ENCODE results near the gene BCL2L2. TPM values are rescaled to one million over a fixed set of nuclear protein-coding genes. Genes with fewer than 3 reads are reported as not detected.

Gene BCL2L2
- total and polyA plus RNA-seq, 3 donors from 2014 or later = 46.8 to 85.1 (median 78.0) TPM

- no peaks in the 10 kb centered on the region for H3K36me3 ChIP-seq (ENCODE audit: low read depth, missing control alignments)
- WGBS, 2 donors = 96 to 97% methylated on average over 4 of the region's 4 CpGs
- TF ChIP-seq POLR2A (IDR thresholded peaks at IDR 0.05) = no peak
- TF ChIP-seq CTCF (IDR thresholded peaks at IDR 0.05) = no peak
- intact Hi-C loops (cut with DNase I; ENCODE audit: low total_unique reads) = no loop called here
- no peak overlapping the region for H3K4me3 ChIP-seq
- peaks cover 3% of the 10 kb centered on the region for H3K4me1 ChIP-seq
- DNase-seq = no peak
- no peaks in the 10 kb centered on the region for H3K27me3 ChIP-seq
- no peak overlapping the region for H3K27ac ChIP-seq
- no peaks in the 10 kb centered on the region for H3K9me3 ChIP-seq
Observed at GRCh38 chr14:23356662-23357061, 50.0 kb downstream of the BCL2L2 start.

- DNase-seq = no peak
- no peaks in the 10 kb centered on the region for H3K9me3 ChIP-seq
- no peak overlapping the region for H3K4me3 ChIP-seq
- no peaks in the 10 kb centered on the region for H3K4me1 ChIP-seq
- WGBS, 2 donors = 88% methylated on average over 3 to 8 of the region's 8 CpGs
- H3K36me3 ChIP-seq (ENCODE audit: low read depth, missing control alignments) = no peaks in the 10 kb centered on the region
- H3K27ac ChIP-seq = no peak overlapping the region
- no peak for TF ChIP-seq CTCF (IDR thresholded peaks at IDR 0.05)
- no peak for TF ChIP-seq POLR2A (IDR thresholded peaks at IDR 0.05)
- intact Hi-C loops (cut with DNase I; ENCODE audit: low total_unique reads) = no loop called here
- no peaks in the 10 kb centered on the region for H3K27me3 ChIP-seq
Observed at GRCh38 chr14:23357261-23357660, 50.6 kb downstream of the BCL2L2 start.

GRCh38 chr14:23358042-23358441, 51.4 kb downstream of the BCL2L2 start:
- Histone ChIP-seq H3K27ac (no peak overlapping the region), H3K9me3 (no peaks in the 10 kb centered on the region), H3K4me3 (no peak overlapping the region), H3K36me3 (ENCODE audit: low read depth, missing control alignments) (no peaks in the 10 kb centered on the region), H3K4me1 (no peaks in the 10 kb centered on the region), H3K27me3 (no peaks in the 10 kb centered on the region)
- no peak for DNase-seq
- intact Hi-C loops (cut with DNase I; ENCODE audit: low total_unique reads) = no loop called here
- no peak for TF ChIP-seq CTCF (IDR thresholded peaks at IDR 0.05)
- no peak for TF ChIP-seq POLR2A (IDR thresholded peaks at IDR 0.05)
- WGBS, 2 donors = 67 to 82% methylated on average over 3 of the region's 3 CpGs

DNA sequence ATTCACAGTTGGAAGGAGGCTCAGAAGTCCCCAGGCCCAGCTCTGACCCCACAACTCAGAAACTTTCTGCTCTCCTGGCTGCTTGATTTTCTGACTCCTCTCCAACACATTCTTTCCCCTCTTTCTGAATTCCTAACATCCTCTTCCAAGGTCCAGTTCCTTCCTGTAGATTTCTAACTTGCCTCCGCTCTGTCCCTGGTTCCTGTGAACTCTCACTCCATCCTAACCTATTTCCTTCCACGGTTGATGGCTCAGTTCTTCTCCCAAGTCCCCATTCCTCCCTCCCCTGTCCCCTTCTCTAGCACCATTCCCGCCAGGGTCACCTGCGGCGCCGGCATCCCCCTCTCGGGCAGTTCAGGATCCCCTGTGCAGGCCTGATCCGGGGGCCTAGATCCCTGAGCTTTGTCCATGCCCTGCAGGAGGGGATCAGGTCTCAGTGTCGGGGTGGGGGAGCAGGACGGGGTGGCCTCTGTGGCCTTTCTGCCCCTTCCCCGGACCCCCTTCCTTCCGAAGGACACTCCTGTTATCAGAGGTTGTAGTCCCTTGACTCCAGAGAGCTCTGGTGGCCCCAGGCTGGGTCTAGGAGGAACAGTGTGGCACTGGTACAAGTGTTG, 52.0 kb downstream of the BCL2L2 start:
- H3K27me3 ChIP-seq = no peaks in the 10 kb centered on the region
- 71 to 83% methylated on average over 12 of the region's 12 CpGs for WGBS, 2 donors
- H3K4me1 ChIP-seq = peaks cover under 1% of the 10 kb centered on the region
- no peaks in the 10 kb centered on the region for H3K36me3 ChIP-seq (ENCODE audit: low read depth, missing control alignments)
- TF ChIP-seq POLR2A (IDR thresholded peaks at IDR 0.05) (no peak), CTCF (IDR thresholded peaks at IDR 0.05) (no peak)
- H3K27ac ChIP-seq = no peak overlapping the region
- intact Hi-C loops (cut with DNase I; ENCODE audit: low total_unique reads) = no loop called here
- no peak overlapping the region for H3K4me3 ChIP-seq
- H3K9me3 ChIP-seq = no peaks in the 10 kb centered on the region
- no peak for DNase-seq

- H3K27ac ChIP-seq = no peak overlapping the region
- H3K9me3 ChIP-seq = no peaks in the 10 kb centered on the region
Observed at GRCh38 chr14:23359167-23359626, 52.6 kb downstream of the BCL2L2 start.

More at GRCh38 chr14:23359167-23359626, 52.6 kb downstream of the BCL2L2 start:
- H3K4me3 ChIP-seq = no peak overlapping the region
- no peaks in the 10 kb centered on the region for H3K36me3 ChIP-seq (ENCODE audit: low read depth, missing control alignments)
- TF ChIP-seq POLR2A (IDR thresholded peaks at IDR 0.05) = no peak
- TF ChIP-seq CTCF (IDR thresholded peaks at IDR 0.05) = no peak
- H3K4me1 ChIP-seq = peaks cover 6% of the 10 kb centered on the region
- H3K27me3 ChIP-seq = no peaks in the 10 kb centered on the region
- 78% methylated on average over 11 of the region's 11 CpGs; no CpG with 5 or more reads in 1 of the 2 donors for WGBS, 2 donors
- no peak for DNase-seq
- intact Hi-C loops (cut with DNase I; ENCODE audit: low total_unique reads) = no loop called here
